PC-3 (cell line): ENCODE measurements around the gene MAN2B1. TPM values are rescaled to one million over a fixed set of nuclear protein-coding genes. Genes with fewer than 3 reads are reported as not detected.

ENCODE experiments used
- ATAC-seq: fragments of 200-7000 bp; cut with Tn5 transposase; 2 replicates; pipeline ENCODE4 v1.9.1; 2020; ENCODE audit warnings: mild to moderate bottlenecking, moderate library complexity
- BruUV-seq: library from RNA; stranded (reverse); fragments of 400-500 nt; replicated peaks from 2 replicates; lab custom pipeline; 2021; lab: Mats Ljungman, UMichigan
- CTCF ChIA-PET: fragments of 300-600 bp; sonication (Branson Sonifier 250); formaldehyde crosslinking; loops from one replicate; lab custom pipeline; 2022; ENCODE audit warnings: antibody characterized with exemption; lab: Charles Lee
- POLR2A ChIA-PET: fragments of 300-600 bp; sonication (Branson Sonifier 250); formaldehyde crosslinking; loops from one replicate; lab custom pipeline; 2022; ENCODE audit warnings: antibody characterized with exemption; ENCODE audit not compliant: unreplicated experiment; lab: Charles Lee
- DNase-seq: peaks from one replicate; pipeline ENCODE4 v3.0.0-alpha.2; 2015
- H2AFZ ChIP-seq: fragments of 300-600 bp; sonication (generic); 2 replicates; pipeline ENCODE4 v1.6.0; 2016; ENCODE audit warnings: antibody characterized with exemption, low read length
- H3F3A ChIP-seq: fragments of 300-600 bp; sonication (generic); one replicate; pipeline ENCODE4 v1.6.0; 2017; ENCODE audit warnings: antibody characterized with exemption, low read length, control low read depth, mild to moderate bottlenecking; ENCODE audit not compliant: unreplicated experiment
- H3K27ac ChIP-seq: fragments of 300-600 bp; sonication (generic); 2 replicates; pipeline ENCODE4 v1.5.1; 2016; ENCODE audit warnings: mild to moderate bottlenecking, low read length
- H3K27me3 ChIP-seq: fragments of 300-600 bp; sonication (generic); 2 replicates; pipeline ENCODE4 v1.6.1; 2016; ENCODE audit warnings: low read length, mixed read lengths
- H3K36me3 ChIP-seq: fragments of 300-600 bp; sonication (generic); 2 replicates; pipeline ENCODE4 v1.6.1; 2016; ENCODE audit warnings: low read depth, mixed run types, low read length, mixed read lengths
- H3K4me1 ChIP-seq: fragments of 300-600 bp; sonication (generic); 2 replicates; pipeline ENCODE4 v1.5.1; 2016; ENCODE audit warnings: low read length; ENCODE audit not compliant: insufficient read depth
- H3K4me2 ChIP-seq: fragments of 300-600 bp; sonication (generic); 2 replicates; pipeline ENCODE4 v1.6.0; 2016; ENCODE audit warnings: low read length
- H3K4me3 ChIP-seq: fragments of 300-600 bp; sonication (generic); 2 replicates; pipeline ENCODE4 v1.5.1; 2016; ENCODE audit warnings: mild to moderate bottlenecking, low read length, mixed read lengths
- H3K79me2 ChIP-seq: fragments of 300-600 bp; sonication (generic); 2 replicates; pipeline ENCODE4 v1.6.1; 2017; ENCODE audit warnings: low read length, mixed read lengths
- H3K9ac ChIP-seq: fragments of 300-600 bp; sonication (generic); 2 replicates; pipeline ENCODE4 v1.6.0; 2016; ENCODE audit warnings: mild to moderate bottlenecking, low read length
- H3K9me2 ChIP-seq: fragments of 300-600 bp; sonication (generic); replicated peaks from 2 replicates; pipeline ENCODE4 v1.6.1; 2016; ENCODE audit warnings: mixed run types, low read length, mixed read lengths
- H3K9me3 ChIP-seq: fragments of 300-600 bp; sonication (generic); 2 replicates; pipeline ENCODE4 v1.6.1; 2016; ENCODE audit warnings: low read length, mixed read lengths
- H4K20me1 ChIP-seq: fragments of 300-600 bp; sonication (generic); 2 replicates; pipeline ENCODE4 v1.6.1; 2016; ENCODE audit warnings: low read length, mixed read lengths
- CTCF ChIP-seq: fragments of 300-600 bp; sonication (generic); conservative IDR thresholded peaks from 2 replicates; pipeline ENCODE4 v1.5.1; 2017; ENCODE audit warnings: antibody characterized with exemption, low read depth, mild to moderate bottlenecking, low read length
- EZH2 ChIP-seq: fragments of 300-600 bp; sonication (generic); IDR thresholded peaks from one replicate; pipeline ENCODE4 v1.6.1; 2017; ENCODE audit warnings: antibody characterized with exemption, mild to moderate bottlenecking, low read length; ENCODE audit not compliant: unreplicated experiment
- EZH2phosphoT487 ChIP-seq: fragments of 300-600 bp; sonication (generic); IDR thresholded peaks from 2 replicates; pipeline ENCODE4 v1.6.1; 2018; ENCODE audit warnings: mild to moderate bottlenecking, antibody characterized with exemption, low read length, borderline replicate concordance
- intact Hi-C: fragments of 100-400 bp; cut with micrococcal nuclease; formaldehyde crosslinking; loops from 2 replicates; pipeline ENCODE4 v1.9.0; 2023
- total RNA-seq: library from RNA; depleted of rRNA; stranded (reverse); fragments of >200 nt; gene quantifications from 2 replicates; pipeline ENCODE4 v1.2.3, GENCODE V29; 2014

Gene MAN2B1
- total RNA-seq, 1 experiment from 2014 or later = 67.5 TPM

GRCh38 chr19:12628040-12629022, 38.2 kb downstream of the MAN2B1 start:
- no peak overlapping the region for H3K4me2 ChIP-seq
- no peak for ATAC-seq
- H3K9me2 ChIP-seq = no peaks in the 10 kb centered on the region
- H3K27ac ChIP-seq = no peak overlapping the region
- intact Hi-C loops = no loop called here
- no peaks in the 10 kb centered on the region for H4K20me1 ChIP-seq
- peaks cover 31% of the 10 kb centered on the region for H3K9me3 ChIP-seq
- ChIA-PET CTCF (no interaction called here), POLR2A (no interaction called here)
- no peak overlapping the region for H2AFZ ChIP-seq
- H3K4me3 ChIP-seq = peak overlapping the region; percentile 25; the same call in 1 of the 2 replicates
- TF ChIP-seq EZH2 (no peak), EZH2phosphoT487 (no peak), CTCF (no peak)
- no peaks in the 10 kb centered on the region for H3K79me2 ChIP-seq
- no peak for DNase-seq
- H3K9ac ChIP-seq = no peak overlapping the region
- BruUV-seq = no TSS peak
- H3K27me3 ChIP-seq = no peaks in the 10 kb centered on the region
- no peaks in the 10 kb centered on the region for H3K4me1 ChIP-seq
- peaks cover 76% of the 10 kb centered on the region for H3K36me3 ChIP-seq
- H3F3A ChIP-seq = peaks cover 7% of the 10 kb centered on the region

GRCh38 chr19:12626958-12627357, 39.6 kb downstream of the MAN2B1 start:
- no peak overlapping the region for H3K9ac ChIP-seq
- peaks cover 4% of the 10 kb centered on the region for H3F3A ChIP-seq
- TF ChIP-seq EZH2phosphoT487 = no peak
- no peak for TF ChIP-seq EZH2
- no peak for TF ChIP-seq CTCF
- ChIA-PET CTCF (no interaction called here), POLR2A (no interaction called here)
- H3K4me3 ChIP-seq = peak overlapping the region; percentile 33; the same call in 1 of the 2 replicates
- H3K9me3 ChIP-seq = peaks cover 31% of the 10 kb centered on the region
- H2AFZ ChIP-seq = no peak overlapping the region
- H3K27me3 ChIP-seq = no peaks in the 10 kb centered on the region
- no peak overlapping the region for H3K27ac ChIP-seq
- BruUV-seq = no TSS peak
- H3K4me2 ChIP-seq = no peak overlapping the region
- no peak for DNase-seq
- no peaks in the 10 kb centered on the region for H3K9me2 ChIP-seq
- ATAC-seq = no peak
- no peaks in the 10 kb centered on the region for H3K4me1 ChIP-seq
- H3K36me3 ChIP-seq = peaks cover 85% of the 10 kb centered on the region
- no peaks in the 10 kb centered on the region for H4K20me1 ChIP-seq
- intact Hi-C loops = no loop called here
- H3K79me2 ChIP-seq = peaks cover 4% of the 10 kb centered on the region; the same call in 1 of the 2 replicates
